HL-60/S4 treated with phorbol 12-myristate 13-acetate at 8.2 ng/mL for 4 days and 3 days (cell line): ENCODE data around the gene GUCA2A.

Experiments used
- in situ Hi-C: fragments of 300-500 bp; cut with MboI; formaldehyde crosslinking; loops from 2 replicates; pipeline ENCODE4 v1.15.0; 2022; ENCODE audit warnings: low sequenced_read_pairs

The GUCA2A gene

GRCh38 chr1:42177541-42177981 is 13.0 kb upstream of the GUCA2A start:
- in situ Hi-C loops: no loop called here

- in situ Hi-C loops: no loop called here
These were observed 12.5 kb upstream of the GUCA2A start for GRCh38 chr1:42176902-42177519.

- in situ Hi-C loops: no loop called here
These were observed 10.9 kb upstream of the GUCA2A start for GRCh38 chr1:42175314-42176054.

GRCh38 chr1:42173961-42174735 is 9.6 kb upstream of the GUCA2A start:
- in situ Hi-C loops: no loop called here

- in situ Hi-C loops: no loop called here
These were observed 8.8 kb upstream of the GUCA2A start for GRCh38 chr1:42173155-42173933.

GRCh38 chr1:42172381-42173133 is 8.0 kb upstream of the GUCA2A start:
- in situ Hi-C loops: no loop called here

- in situ Hi-C loops: no loop called here
These were observed 7.2 kb upstream of the GUCA2A start for GRCh38 chr1:42171679-42172266.

GRCh38 chr1:42170779-42171621 is 6.5 kb upstream of the GUCA2A start:
- in situ Hi-C loops: no loop called here

- in situ Hi-C loops: no loop called here
These were observed 4.2 kb upstream of the GUCA2A start for GRCh38 chr1:42168763-42169162.

GRCh38 chr1:42168391-42168670 is 3.8 kb upstream of the GUCA2A start:
- in situ Hi-C loops: no loop called here

GRCh38 chr1:42167611-42168390 is 3.3 kb upstream of the GUCA2A start:
- in situ Hi-C loops: no loop called here

- in situ Hi-C loops: no loop called here
These were observed 1.1 kb upstream of the GUCA2A start for GRCh38 chr1:42165511-42166210.

GRCh38 chr1:42163536-42164503 is 725 bp downstream of the GUCA2A start:
- in situ Hi-C loops: no loop called here

GRCh38 chr1:42163114-42163513 is 1.4 kb downstream of the GUCA2A start:
- in situ Hi-C loops: no loop called here

GRCh38 chr1:42162181-42162580 is 2.4 kb downstream of the GUCA2A start:
- in situ Hi-C loops: no loop called here

GRCh38 chr1:42158189-42158588 is 6.4 kb downstream of the GUCA2A start:
- in situ Hi-C loops: no loop called here

- in situ Hi-C loops: no loop called here
These were observed 6.9 kb downstream of the GUCA2A start for GRCh38 chr1:42157667-42158066.
